Peyer's patch (tissue), 4 donors: Measurements from ENCODE around the gene SPI1. TPM values are rescaled to one million over a fixed set of nuclear protein-coding genes. Genes with fewer than 3 reads are reported as not detected.

Experiments used
- DNase-seq, 3 donors: peaks; one replicate each; pipeline ENCODE4 v3.0.0-alpha.2; 2017 to 2019
- H3K27ac ChIP-seq, 4 donors: fragments of 200-600 bp; sonication (generic); one replicate each; pipeline ENCODE4 v1.5.1; 2016 to 2019
- H3K27me3 ChIP-seq, 2 donors: fragments of 200-600 bp; sonication (generic); one replicate each; pipeline ENCODE4 v1.5.1; 2019
- H3K36me3 ChIP-seq, 3 donors: fragments of 200-600 bp; sonication (generic); one replicate each; pipeline ENCODE4 v1.5.1; 2016 to 2019
- H3K4me1 ChIP-seq, 4 donors: fragments of 200-600 bp; sonication (generic); one replicate each; pipeline ENCODE4 v1.5.1; 2016 to 2019
- H3K4me3 ChIP-seq, 4 donors: fragments of 200-600 bp; sonication (generic); 1 replicate in 3 of 4; 2 replicates in 1 of 4; pipeline ENCODE4 v1.5.1; 2016 to 2019; ENCODE audit warnings: mild to moderate bottlenecking in 1 of 4
- H3K9me3 ChIP-seq, 4 donors: fragments of 200-600 bp; sonication (generic); one replicate each; pipeline ENCODE4 v1.5.1; 2016 to 2019; ENCODE audit warnings: mild to moderate bottlenecking in 1 of 4
- CTCF ChIP-seq, 6 experiments: fragments of 450-650 bp in 4 of 6; fragments of 200-600 bp in 2 of 6; sonication (generic) in 1 of 6; IDR thresholded peaks; one replicate each; pipeline ENCODE4 v1.5.1; 2017 to 2019; ENCODE audit warnings: antibody characterized with exemption in 6 of 6, mild to moderate bottlenecking in 3 of 6, moderate library complexity in 1 of 6
- POLR2A ChIP-seq, 2 donors: fragments of 450-650 bp; IDR thresholded peaks; one replicate each; pipeline ENCODE4 v1.5.1; 2017; ENCODE audit warnings: antibody characterized with exemption in 2 of 2, mild to moderate bottlenecking in 2 of 2, moderate library complexity in 2 of 2
- total RNA-seq, 4 donors: library from RNA; depleted of rRNA; stranded (reverse); fragments of >200 nt; gene quantifications; one replicate each; pipeline ENCODE4 v1.1.0, GENCODE V29; 2016

The SPI1 gene
- total RNA-seq, 4 donors from 2014 or later, result 2.6 to 27.2 (median 7.8) TPM

GRCh38 chr11:47331454-47332302 lies 46.7 kb downstream of the SPI1 start:
- Histone ChIP-seq H3K36me3 (no peaks in the 10 kb centered on the region), H3K27me3 (no peaks in the 10 kb centered on the region), H3K27ac (peak overlapping the region in 1 of 4 donors; percentile 4), H3K4me3 (no peak overlapping the region), H3K9me3 (no peaks in the 10 kb centered on the region), H3K4me1 (no peaks in the 10 kb centered on the region)
- TF ChIP-seq CTCF (IDR thresholded peaks at IDR 0.05), result no peak
- no peak for TF ChIP-seq POLR2A (IDR thresholded peaks at IDR 0.05)
- peak in 1 of 3 donors; percentile 53 for DNase-seq

- Histone ChIP-seq H3K27ac (peak overlapping the region in 1 of 4 donors; percentile 12), H3K9me3 (no peaks in the 10 kb centered on the region), H3K4me1 (no peaks in the 10 kb centered on the region), H3K36me3 (no peaks in the 10 kb centered on the region), H3K27me3 (no peaks in the 10 kb centered on the region), H3K4me3 (no peak overlapping the region)
- TF ChIP-seq CTCF (IDR thresholded peaks at IDR 0.05) (no peak), POLR2A (IDR thresholded peaks at IDR 0.05) (no peak)
- DNase-seq, result no peak
These were observed 48.1 kb downstream of the SPI1 start for GRCh38 chr11:47329987-47330931.

- no peaks in the 10 kb centered on the region for H3K4me1 ChIP-seq
- no peaks in the 10 kb centered on the region for H3K36me3 ChIP-seq
- TF ChIP-seq POLR2A (IDR thresholded peaks at IDR 0.05), result no peak
- no peak for TF ChIP-seq CTCF (IDR thresholded peaks at IDR 0.05)
- no peaks in the 10 kb centered on the region for H3K27me3 ChIP-seq
- no peaks in the 10 kb centered on the region for H3K9me3 ChIP-seq
- H3K27ac ChIP-seq, result no peak overlapping the region
- no peak for DNase-seq
- H3K4me3 ChIP-seq, result no peak overlapping the region
These were observed 48.8 kb downstream of the SPI1 start for GRCh38 chr11:47329431-47329986.

- peak in 2 of 3 donors; percentile 53 to 68 for DNase-seq
- Histone ChIP-seq H3K9me3 (no peaks in the 10 kb centered on the region), H3K36me3 (no peaks in the 10 kb centered on the region), H3K27me3 (no peaks in the 10 kb centered on the region), H3K4me3 (no peak overlapping the region), H3K27ac (peak overlapping the region in 1 of 4 donors; percentile 60), H3K4me1 (no peaks in the 10 kb centered on the region)
- peak in 1 of 6 experiments; percentile 22 for TF ChIP-seq CTCF (IDR thresholded peaks at IDR 0.05)
- no peak for TF ChIP-seq POLR2A (IDR thresholded peaks at IDR 0.05)
These were observed 49.6 kb downstream of the SPI1 start for GRCh38 chr11:47328449-47329390.
